Neural progenitor cell (in vitro differentiated cells): ENCODE data around the gene DRAP1.
"Not testable (repeated sequence)": the region's sequence is repeated elsewhere in the genome, so short reads cannot be mapped to it uniquely, and the experiment has no call there.

Source experiments
- CTCF ChIP-seq: fragments of 200-600 bp; sonication (generic); IDR thresholded peaks from 2 replicates; pipeline ENCODE4 v1.5.1; 2017; ENCODE audit warnings: antibody characterized with exemption, mild to moderate bottlenecking
- EZH2phosphoT487 ChIP-seq: fragments of 200-600 bp; sonication (generic); IDR thresholded peaks from 2 replicates; pipeline ENCODE4 v1.6.1; 2017; ENCODE audit warnings: antibody characterized with exemption

- not testable (repeated sequence) for TF ChIP-seq EZH2phosphoT487, CTCF
Observed at GRCh38 chr11:65892137-65892540, 27.1 kb upstream of the DRAP1 start.
